ENCODE data around the gene ZBP1. TPM values are rescaled to one million over a fixed set of nuclear protein-coding genes. Genes with fewer than 3 reads are reported as not detected.

Gene ZBP1
- total and polyA plus RNA-seq, 7 donors: 0.36 to 17.2 (median 1.2) TPM; not detected in 2

- H3K27ac ChIP-seq: no peak overlapping the region
- 76 to 79% methylated on average over 8 of the region's 8 CpGs for WGBS, 2 donors
- H3K9me3 ChIP-seq: no peaks in the 10 kb centered on the region
- H3K4me1 ChIP-seq: no peaks in the 10 kb centered on the region
- H3K4me3 ChIP-seq: no peak overlapping the region
- DNase-seq: no peak
- TF ChIP-seq CTCF (IDR thresholded peaks at IDR 0.05) (no peak), EP300 (IDR thresholded peaks at IDR 0.05) (no peak), POLR2AphosphoS5 (IDR thresholded peaks at IDR 0.05) (no peak), POLR2A (IDR thresholded peaks at IDR 0.05) (no peak)
- peaks cover 0 to 4% (median 0%) of the 10 kb centered on the region in 3 donors for H3K27me3 ChIP-seq
- intact Hi-C loops (cut with DNase I): no loop called here
- H3K36me3 ChIP-seq: no peaks in the 10 kb centered on the region
Measured at GRCh38 chr20:57570920-57571319, 49.3 kb downstream of the ZBP1 start.

- peaks cover 0 to 4% (median 0%) of the 10 kb centered on the region in 3 donors for H3K27me3 ChIP-seq
- no peak for DNase-seq
- intact Hi-C loops (cut with DNase I): no loop called here
- no peak for TF ChIP-seq POLR2A (IDR thresholded peaks at IDR 0.05)
- TF ChIP-seq CTCF (IDR thresholded peaks at IDR 0.05): no peak
- TF ChIP-seq EP300 (IDR thresholded peaks at IDR 0.05): no peak
- no peak for TF ChIP-seq POLR2AphosphoS5 (IDR thresholded peaks at IDR 0.05)
- 57 to 74% methylated on average over 20 of the region's 20 CpGs for WGBS, 2 donors
- no peaks in the 10 kb centered on the region for H3K36me3 ChIP-seq
- H3K27ac ChIP-seq: no peak overlapping the region
- H3K4me3 ChIP-seq: no peak overlapping the region
- H3K9me3 ChIP-seq: no peaks in the 10 kb centered on the region
- no peaks in the 10 kb centered on the region for H3K4me1 ChIP-seq
Measured at GRCh38 chr20:57570145-57570850, 49.9 kb downstream of the ZBP1 start.

GRCh38 chr20:57568960-57569359 lies 51.3 kb downstream of the ZBP1 start:
- Histone ChIP-seq H3K9me3 (no peaks in the 10 kb centered on the region), H3K4me1 (no peaks in the 10 kb centered on the region), H3K27me3 (peaks cover 0 to 4% (median 0%) of the 10 kb centered on the region in 3 donors), H3K4me3 (no peak overlapping the region), H3K27ac (no peak overlapping the region), H3K36me3 (no peaks in the 10 kb centered on the region)
- intact Hi-C loops (cut with DNase I): no loop called here
- 89 to 91% methylated on average over 12 of the region's 12 CpGs for WGBS, 2 donors
- no peak for DNase-seq
- TF ChIP-seq POLR2A (IDR thresholded peaks at IDR 0.05): no peak
- TF ChIP-seq CTCF (IDR thresholded peaks at IDR 0.05): no peak
- no peak for TF ChIP-seq EP300 (IDR thresholded peaks at IDR 0.05)
- no peak for TF ChIP-seq POLR2AphosphoS5 (IDR thresholded peaks at IDR 0.05)

- intact Hi-C loops (cut with DNase I): no loop called here
- Histone ChIP-seq H3K27ac (no peak overlapping the region), H3K9me3 (no peaks in the 10 kb centered on the region), H3K4me1 (no peaks in the 10 kb centered on the region), H3K4me3 (no peak overlapping the region), H3K27me3 (peaks cover 0 to 4% (median 0%) of the 10 kb centered on the region in 3 donors), H3K36me3 (no peaks in the 10 kb centered on the region)
- WGBS, 2 donors: 48 to 75% methylated on average over 13 of the region's 13 CpGs
- no peak for DNase-seq
- TF ChIP-seq POLR2A (IDR thresholded peaks at IDR 0.05) (no peak), POLR2AphosphoS5 (IDR thresholded peaks at IDR 0.05) (no peak), EP300 (IDR thresholded peaks at IDR 0.05) (no peak), CTCF (IDR thresholded peaks at IDR 0.05) (no peak)
Measured at GRCh38 chr20:57568088-57568896, 51.9 kb downstream of the ZBP1 start.
